BLaER1 treated with 17β-estradiol and CSF1 and Interleukin-3, amounts not matched to agents 10 nM and 100 nM (cell line): ENCODE measurements around the gene CHTF8.
A peak's percentile ranks its signal among the peaks of the same experiment; 100 is the strongest.

Experiments used
- H3K27ac ChIP-seq, 11 experiments: shearing (Covaris generic); formaldehyde crosslinking; 2 replicates each; pipeline ENCODE4 v1.8.1; 2022
- H3K27me3 ChIP-seq, 11 experiments: shearing (Covaris generic); formaldehyde crosslinking; 2 replicates each; pipeline ENCODE4 v1.8.1; 2022
- H3K36me3 ChIP-seq, 11 experiments: shearing (Covaris generic); formaldehyde crosslinking; 2 replicates each; pipeline ENCODE4 v1.8.1; 2022
- H3K4me1 ChIP-seq, 10 experiments: shearing (Covaris generic); formaldehyde crosslinking; 2 replicates each; pipeline ENCODE4 v1.8.1; 2022
- H3K4me2 ChIP-seq, 11 experiments: shearing (Covaris generic); formaldehyde crosslinking; 2 replicates each; pipeline ENCODE4 v1.8.1; 2022
- H3K4me3 ChIP-seq, 10 experiments: shearing (Covaris generic); formaldehyde crosslinking; 2 replicates each; pipeline ENCODE4 v1.8.1; 2022
- H3K9ac ChIP-seq, 11 experiments: shearing (Covaris generic); formaldehyde crosslinking; 2 replicates each; pipeline ENCODE4 v1.8.1; 2022
- H3K9me3 ChIP-seq, 11 experiments: shearing (Covaris generic); formaldehyde crosslinking; replicated peaks in 1 of 11; 2 replicates each; pipeline ENCODE4 v1.8.1; 2022
- H4K20me1 ChIP-seq, 11 experiments: shearing (Covaris generic); formaldehyde crosslinking; 2 replicates each; pipeline ENCODE4 v1.8.1; 2022
- Cebpa-rat ChIP-seq, 11 experiments: shearing (Covaris generic); IDR thresholded peaks; 2 replicates each; pipeline ENCODE4 v1.8.1; 2022

CHTF8 gene

DNA sequence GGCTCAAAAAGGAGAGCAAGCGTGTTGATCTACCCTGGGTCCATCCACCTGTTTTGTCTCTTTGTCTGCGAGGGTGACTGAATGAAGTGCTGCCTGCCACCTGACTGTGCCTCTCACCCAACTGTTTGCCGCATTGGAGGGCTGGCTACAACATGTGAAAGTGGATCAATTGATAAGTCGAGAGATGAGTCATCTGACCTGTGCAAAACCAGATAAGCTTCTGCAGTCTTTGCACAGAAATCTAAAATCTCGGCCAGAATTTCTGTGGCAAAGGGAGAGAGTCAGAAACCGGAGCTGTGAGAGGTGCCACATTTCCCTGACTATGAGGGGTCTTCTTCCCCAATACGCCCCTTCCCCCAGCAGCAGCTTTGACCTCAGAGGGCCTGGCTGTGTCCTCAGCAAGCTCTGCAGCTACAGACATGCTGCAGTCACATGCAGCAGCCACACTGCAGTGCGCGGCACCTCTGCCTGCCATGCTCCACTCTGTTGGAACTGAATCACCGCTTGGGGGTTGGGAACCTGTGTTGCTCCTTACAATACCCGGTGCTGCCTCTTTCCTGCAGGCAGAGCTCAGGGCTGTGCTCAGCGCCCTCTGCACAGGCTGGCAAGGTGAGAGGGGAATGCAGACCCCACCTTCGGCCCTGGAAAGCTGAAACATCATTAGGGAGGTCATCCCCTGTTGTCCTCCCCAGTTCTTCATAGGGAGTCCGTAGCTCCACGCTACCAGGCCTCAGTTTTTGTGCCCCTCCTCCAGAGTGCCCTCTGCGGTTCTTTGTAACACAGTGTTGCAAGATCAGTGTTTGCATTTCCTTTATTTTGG lies 43.1 kb downstream of the CHTF8 start:
- Histone ChIP-seq H3K9me3 (no peaks in the 10 kb centered on the region), H3K27ac (no peak overlapping the region), H3K27me3 (no peaks in the 10 kb centered on the region), H3K4me1 (peaks cover 0 to 10% (median 7%) of the 10 kb centered on the region in 10 experiments; a peak in 15 of 20 replicates), H4K20me1 (peaks cover 0 to 6% (median 0%) of the 10 kb centered on the region in 11 experiments; a peak in 1 of 22 replicates), H3K4me3 (no peak overlapping the region), H3K9ac (no peak overlapping the region), H3K36me3 (peaks cover 0 to 19% (median 12%) of the 10 kb centered on the region in 11 experiments; a peak in 14 of 22 replicates), H3K4me2 (no peak overlapping the region)
- TF ChIP-seq Cebpa-rat (IDR thresholded peaks at IDR 0.05): no peak

DNA sequence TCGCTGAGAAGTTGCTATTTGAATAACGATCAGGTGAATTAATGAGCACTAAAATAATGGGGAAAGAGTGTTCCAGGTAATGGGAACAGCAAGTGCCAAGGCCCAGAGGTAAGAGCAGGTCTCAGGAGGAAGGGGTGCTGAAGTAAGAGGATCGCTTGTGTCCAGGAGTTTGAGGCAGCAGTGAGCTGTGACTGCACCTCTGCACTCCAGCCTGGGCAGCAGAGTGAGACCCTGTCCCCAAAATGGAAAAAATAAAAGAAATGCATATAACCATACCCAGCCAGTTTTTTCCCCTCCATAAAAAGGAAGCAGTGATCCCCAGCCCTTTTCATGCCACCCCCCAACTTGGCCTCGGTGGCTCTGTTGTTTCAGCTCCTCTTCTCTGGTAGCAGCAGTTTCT lies 43.7 kb downstream of the CHTF8 start:
- Histone ChIP-seq H3K4me3 (no peak overlapping the region), H3K27ac (no peak overlapping the region), H3K4me2 (no peak overlapping the region), H3K9me3 (no peaks in the 10 kb centered on the region), H3K36me3 (peaks cover 0 to 24% (median 17%) of the 10 kb centered on the region in 11 experiments; a peak in 15 of 22 replicates), H3K4me1 (peaks cover 0 to 10% (median 6%) of the 10 kb centered on the region in 10 experiments; a peak in 15 of 20 replicates), H3K9ac (no peak overlapping the region), H4K20me1 (peaks cover 0 to 6% (median 0%) of the 10 kb centered on the region in 11 experiments; a peak in 1 of 22 replicates), H3K27me3 (no peaks in the 10 kb centered on the region)
- TF ChIP-seq Cebpa-rat (IDR thresholded peaks at IDR 0.05): no peak

DNA sequence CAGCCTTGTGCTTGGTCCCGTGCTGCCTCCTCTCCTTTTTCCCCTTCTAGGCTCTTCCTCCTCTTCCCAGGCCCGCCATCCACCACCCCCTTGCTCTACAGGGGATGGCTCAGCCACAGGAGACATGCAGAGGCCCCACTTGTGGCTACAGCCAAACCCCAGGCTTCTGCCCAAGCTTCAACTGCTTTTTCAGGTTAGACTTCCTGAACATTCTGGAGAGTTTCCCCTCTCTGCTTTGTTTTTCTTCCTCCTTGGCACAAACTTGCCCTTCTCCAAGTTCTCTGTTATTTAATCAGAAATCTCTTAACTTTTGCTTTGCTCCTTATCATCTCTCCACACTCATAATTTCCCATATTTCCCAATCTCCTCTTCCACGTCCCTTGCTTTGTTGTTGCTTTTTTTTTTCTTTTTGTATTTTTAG lies 45.2 kb downstream of the CHTF8 start:
- H3K27ac ChIP-seq: 0 out of 22 replicates have a peak overlapping the region, but pooled peaks of 4 of the 11 experiments have one; percentile 9 to 22 (median 16)
- peaks cover 0 to 32% (median 21%) of the 10 kb centered on the region in 11 experiments; a peak in 16 of 22 replicates for H3K36me3 ChIP-seq
- peaks cover 0 to 6% (median 0%) of the 10 kb centered on the region in 11 experiments; a peak in 1 of 22 replicates for H4K20me1 ChIP-seq
- peak overlapping the region in 7 of 11 experiments; percentile 25 to 57 (median 31); a peak in 12 of 22 replicates for H3K4me2 ChIP-seq
- H3K4me1 ChIP-seq: peaks cover 0 to 10% (median 6%) of the 10 kb centered on the region in 10 experiments; a peak in 15 of 20 replicates
- H3K27me3 ChIP-seq: no peaks in the 10 kb centered on the region
- TF ChIP-seq Cebpa-rat (IDR thresholded peaks at IDR 0.05): no peak
- no peak overlapping the region for H3K4me3 ChIP-seq
- no peaks in the 10 kb centered on the region for H3K9me3 ChIP-seq
- H3K9ac ChIP-seq: no peak overlapping the region

DNA sequence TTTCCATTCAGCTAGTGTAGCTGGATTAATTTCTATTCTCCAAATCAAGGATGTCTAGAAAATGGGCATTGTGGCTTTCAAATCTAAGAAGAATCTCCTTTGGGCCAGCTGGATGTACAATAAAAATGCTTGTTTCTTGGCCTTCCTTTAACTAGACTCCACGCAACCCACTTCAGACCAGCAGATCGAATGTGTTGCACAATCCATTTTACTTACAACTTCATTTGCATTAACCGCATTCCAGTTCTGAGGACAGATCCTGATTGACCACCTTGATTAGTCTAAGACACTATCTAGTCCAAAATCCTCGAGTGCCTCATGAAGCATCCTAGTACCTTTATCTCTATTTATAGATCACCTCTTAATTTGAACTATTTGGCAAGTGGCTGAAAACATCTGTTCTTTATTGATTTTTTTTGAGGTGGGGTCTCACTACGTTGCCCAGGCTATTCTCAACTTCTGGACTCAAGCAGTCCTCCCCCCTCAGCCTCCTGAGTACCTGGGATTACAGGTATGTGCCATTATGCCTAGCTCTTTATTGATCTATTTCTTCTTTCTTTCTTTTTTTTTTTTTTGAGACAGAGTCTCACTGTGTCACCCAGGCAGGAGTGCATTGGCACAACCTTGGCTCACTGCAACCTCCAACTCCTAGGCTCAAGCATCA lies 47.2 kb downstream of the CHTF8 start:
- peak in 3 of 11 experiments; percentile 7 to 50 (median 47); a peak in 3 of 22 replicates for TF ChIP-seq Cebpa-rat (IDR thresholded peaks at IDR 0.05)
- no peak overlapping the region for H3K27ac ChIP-seq
- peaks cover 0 to 32% (median 21%) of the 10 kb centered on the region in 11 experiments; a peak in 16 of 22 replicates for H3K36me3 ChIP-seq
- peaks cover 0 to 10% (median 6%) of the 10 kb centered on the region in 10 experiments; a peak in 15 of 20 replicates for H3K4me1 ChIP-seq
- H4K20me1 ChIP-seq: peaks cover 0 to 6% (median 0%) of the 10 kb centered on the region in 11 experiments; a peak in 1 of 22 replicates
- no peak overlapping the region for H3K9ac ChIP-seq
- H3K27me3 ChIP-seq: no peaks in the 10 kb centered on the region
- H3K9me3 ChIP-seq: no peaks in the 10 kb centered on the region
- H3K4me3 ChIP-seq: no peak overlapping the region
- H3K4me2 ChIP-seq: no peak overlapping the region

DNA sequence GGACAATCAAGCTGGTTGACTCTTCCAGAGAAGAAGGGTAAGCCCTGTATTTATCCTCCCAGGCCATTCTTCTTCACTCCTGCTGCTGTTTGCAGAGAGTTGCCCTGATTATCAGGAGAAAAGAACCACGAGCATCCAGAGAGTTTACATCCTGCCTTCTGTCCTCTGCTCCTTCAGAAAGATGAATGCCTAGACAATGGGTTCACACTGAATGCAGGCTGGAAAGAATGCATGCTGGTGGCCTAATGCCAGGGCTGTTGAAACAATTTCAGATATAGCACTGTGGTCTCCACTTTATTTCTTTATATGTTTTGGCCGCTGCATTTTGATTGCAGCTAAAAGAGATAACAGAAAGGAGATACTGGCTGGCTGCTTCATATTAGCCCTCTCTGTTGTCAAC lies 48.1 kb downstream of the CHTF8 start:
- 0 out of 22 replicates have a peak, but pooled peaks cover 0 to 2% (median 0%) of the 10 kb centered on the region in 11 experiments for H4K20me1 ChIP-seq
- H3K9ac ChIP-seq: no peak overlapping the region
- H3K4me1 ChIP-seq: peaks cover 0 to 7% (median 6%) of the 10 kb centered on the region in 10 experiments; a peak in 15 of 20 replicates
- no peak overlapping the region for H3K4me3 ChIP-seq
- no peak overlapping the region for H3K27ac ChIP-seq
- H3K9me3 ChIP-seq: no peaks in the 10 kb centered on the region
- no peak for TF ChIP-seq Cebpa-rat (IDR thresholded peaks at IDR 0.05)
- H3K4me2 ChIP-seq: no peak overlapping the region
- H3K27me3 ChIP-seq: no peaks in the 10 kb centered on the region
- peaks cover 0 to 32% (median 21%) of the 10 kb centered on the region in 11 experiments; a peak in 16 of 22 replicates for H3K36me3 ChIP-seq

DNA sequence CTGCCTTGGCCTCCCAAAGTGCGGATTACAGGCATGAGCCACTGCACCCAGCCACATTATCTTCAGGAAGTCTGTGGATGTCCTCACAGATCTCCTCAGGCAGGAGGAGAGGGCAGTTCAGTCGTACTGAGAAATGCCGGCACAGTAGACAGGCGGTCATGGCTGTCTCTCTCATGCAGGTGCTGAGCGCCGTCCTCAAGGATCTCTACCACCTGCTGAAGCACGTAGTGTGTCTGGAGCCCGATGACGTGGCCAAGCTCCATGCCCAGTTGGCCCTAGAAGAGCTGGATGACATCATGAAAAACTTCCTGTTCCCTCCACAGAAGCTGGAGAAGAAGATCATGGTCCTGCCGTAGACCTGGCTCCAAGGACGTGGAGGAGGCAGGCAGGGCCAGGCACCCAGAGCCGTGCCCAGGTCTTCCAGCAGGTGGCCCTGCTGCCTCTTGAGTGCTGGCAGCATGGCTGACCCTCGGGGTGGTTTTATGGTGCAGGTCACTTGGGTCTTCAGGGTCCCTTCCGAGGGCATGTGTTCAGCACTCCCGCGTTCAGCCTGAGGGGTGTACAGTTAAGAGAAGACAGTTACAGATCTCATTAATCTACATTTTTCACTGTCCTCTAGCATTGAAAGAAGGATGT lies 49.0 kb downstream of the CHTF8 start:
- no peak overlapping the region for H3K4me3 ChIP-seq

DNA sequence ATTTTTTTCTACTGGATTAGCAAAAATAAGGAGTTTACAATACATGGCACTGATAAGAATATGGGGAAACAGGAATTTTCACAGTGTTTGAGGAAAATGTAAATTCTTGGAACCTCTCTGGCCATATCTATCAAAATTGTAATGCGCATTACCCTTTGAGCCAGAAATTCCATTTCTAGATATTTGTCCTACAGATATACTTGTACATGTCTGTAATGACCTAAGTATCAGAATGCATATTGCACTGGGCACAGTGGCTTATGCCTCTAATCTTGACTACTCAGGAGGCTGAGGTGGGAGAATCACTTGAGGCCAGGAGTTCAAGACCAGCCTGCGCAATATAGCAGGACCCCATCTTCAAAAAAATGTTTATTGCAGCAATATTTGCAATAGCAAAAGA lies 52.7 kb downstream of the CHTF8 start:
- Histone ChIP-seq H3K27me3 (no peaks in the 10 kb centered on the region), H3K4me1 (no peaks in the 10 kb centered on the region), H3K9me3 (no peaks in the 10 kb centered on the region), H3K27ac (no peak overlapping the region), H3K4me3 (no peak overlapping the region), H4K20me1 (no peaks in the 10 kb centered on the region), H3K4me2 (no peak overlapping the region), H3K36me3 (peaks cover 0 to 31% (median 12%) of the 10 kb centered on the region in 11 experiments; a peak in 14 of 22 replicates), H3K9ac (no peak overlapping the region)
- no peak for TF ChIP-seq Cebpa-rat (IDR thresholded peaks at IDR 0.05)

More for the DNA sequence above, 49.0 kb downstream of the CHTF8 start:
- H4K20me1 ChIP-seq: no peaks in the 10 kb centered on the region
- H3K9ac ChIP-seq: no peak overlapping the region
- no peak overlapping the region for H3K4me2 ChIP-seq
- TF ChIP-seq Cebpa-rat (IDR thresholded peaks at IDR 0.05): no peak
- H3K4me1 ChIP-seq: peaks cover 0 to 7% (median 6%) of the 10 kb centered on the region in 10 experiments; a peak in 15 of 20 replicates
- peaks cover 0 to 32% (median 21%) of the 10 kb centered on the region in 11 experiments; a peak in 16 of 22 replicates for H3K36me3 ChIP-seq
- no peak overlapping the region for H3K27ac ChIP-seq
- no peaks in the 10 kb centered on the region for H3K27me3 ChIP-seq
- no peaks in the 10 kb centered on the region for H3K9me3 ChIP-seq

DNA sequence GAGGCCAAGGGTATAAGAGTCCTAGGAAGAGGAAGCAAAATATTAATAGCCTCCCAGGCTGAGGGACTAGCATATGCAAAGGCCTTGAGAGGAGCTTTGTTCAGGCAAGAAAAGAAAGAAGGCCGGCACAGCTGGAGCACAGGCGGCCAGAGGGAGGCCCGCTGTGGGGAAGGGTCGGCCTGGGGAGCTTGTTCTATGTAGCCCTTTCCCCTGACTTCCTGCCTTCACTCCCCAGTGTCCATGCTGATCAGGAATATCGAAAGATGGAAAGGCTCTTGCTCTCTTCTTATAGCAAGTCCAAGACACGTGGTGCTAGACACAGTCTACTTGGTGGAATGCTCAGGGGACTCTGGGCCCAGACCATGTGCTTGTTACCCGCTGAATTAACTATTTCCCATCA lies 54.3 kb downstream of the CHTF8 start:
- H3K4me3 ChIP-seq: no peak overlapping the region
- H4K20me1 ChIP-seq: no peaks in the 10 kb centered on the region
- no peaks in the 10 kb centered on the region for H3K4me1 ChIP-seq
- H3K27ac ChIP-seq: no peak overlapping the region
- no peaks in the 10 kb centered on the region for H3K9me3 ChIP-seq
- no peaks in the 10 kb centered on the region for H3K27me3 ChIP-seq
- H3K9ac ChIP-seq: no peak overlapping the region
- peaks cover 0 to 15% (median 0%) of the 10 kb centered on the region in 11 experiments; a peak in 6 of 22 replicates for H3K36me3 ChIP-seq
- no peak for TF ChIP-seq Cebpa-rat (IDR thresholded peaks at IDR 0.05)
- H3K4me2 ChIP-seq: no peak overlapping the region
